ENCODE measurements around the gene UNK. TPM values are rescaled to one million over a fixed set of nuclear protein-coding genes. Genes with fewer than 3 reads are reported as not detected.
A peak's percentile ranks its signal among the peaks of the same experiment; 100 is the strongest.

The UNK gene
- total and polyA plus RNA-seq, 12 donors = 11.6 to 21.3 (median 14.7) TPM

GRCh38 chr17:75844530-75845057 is 60.0 kb downstream of the UNK start:
- no peak for TF ChIP-seq CTCF (IDR thresholded peaks at IDR 0.05)
- H3K27ac ChIP-seq = peak overlapping the region; percentile 65 to 97 (median 88)
- intact Hi-C loops (cut with DNase I) = loop anchor here in 2 of 10 donors (1.0 to 5.0 kb wide), 3 partner anchors 34 to 67 kb away; partner anchors contain the start of genes TRIM47 (in 1 of the 2) and TRIM65 (in 1 of the 2)
- peaks cover 34 to 63% (median 55%) of the 10 kb centered on the region in 9 donors for H3K4me1 ChIP-seq
- H3K9me3 ChIP-seq = no peaks in the 10 kb centered on the region
- 36 to 40% methylated on average over 13 to 14 of the region's 14 CpGs for whole genome bisulfite sequencing, 2 donors
- H3K4me3 ChIP-seq = peak overlapping the region in 6 of 10 donors; percentile 19 to 64 (median 30)
- no peaks in the 10 kb centered on the region for H3K27me3 ChIP-seq
- DNase-seq (no peak), ATAC-seq (peak; percentile 12 to 69 (median 54))
- peaks cover 0 to 62% (median 27%) of the 10 kb centered on the region in 9 donors for H3K36me3 ChIP-seq

DNA sequence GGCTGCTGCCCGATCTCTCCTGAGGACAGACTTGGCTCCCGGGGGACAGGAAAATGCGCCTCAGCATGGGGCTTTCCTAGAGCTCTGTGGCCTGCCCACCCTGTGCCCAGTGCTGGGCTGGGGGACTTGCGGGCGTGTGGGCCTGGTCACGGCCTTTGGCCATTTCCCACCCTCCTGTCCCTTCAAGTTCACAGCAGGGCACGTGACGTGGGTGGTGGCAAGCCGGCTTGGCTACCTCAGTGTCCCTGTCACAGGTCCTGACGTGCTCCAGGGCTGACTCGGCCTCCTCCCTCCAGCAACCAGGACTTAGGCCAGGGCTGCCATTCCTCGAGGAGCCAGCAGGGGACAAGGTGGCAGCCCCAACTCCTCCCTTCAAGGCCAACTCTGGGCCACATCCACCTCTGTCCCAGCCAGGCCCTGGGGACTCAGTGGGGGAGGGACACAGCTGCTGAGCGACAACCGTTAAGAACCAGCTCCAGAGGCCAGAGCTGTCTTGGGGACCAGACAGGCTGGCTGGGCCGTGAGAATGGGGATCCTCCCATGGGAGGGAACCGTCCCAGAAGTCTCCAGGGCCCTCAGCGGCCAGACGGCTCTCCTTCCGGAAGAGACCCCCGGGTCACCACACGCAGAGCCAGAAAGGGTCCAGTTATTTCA is 60.6 kb downstream of the UNK start:
- ATAC-seq = peak; percentile 66 to 81 (median 79)
- no peaks in the 10 kb centered on the region for H3K27me3 ChIP-seq
- H3K27ac ChIP-seq = peak overlapping the region; percentile 65 to 97 (median 88)
- 18 to 19% methylated on average over 20 to 21 of the region's 21 CpGs for WGBS, 2 donors
- intact Hi-C loops (cut with DNase I) = loop anchor here in 2 of 10 donors (1.0 to 5.0 kb wide), 3 partner anchors 33 to 68 kb away; partner anchors contain the start of genes TRIM47 (in 1 of the 2) and TRIM65 (in 1 of the 2)
- peak; percentile 86 to 87 for DNase-seq
- H3K9me3 ChIP-seq = no peaks in the 10 kb centered on the region
- peaks cover 39 to 68% (median 60%) of the 10 kb centered on the region in 9 donors for H3K4me1 ChIP-seq
- peak overlapping the region in 3 of 10 donors; percentile 19 to 64 (median 33) for H3K4me3 ChIP-seq
- H3K36me3 ChIP-seq = peaks cover 0 to 62% (median 27%) of the 10 kb centered on the region in 9 donors
- peak; percentile 69 to 86 (median 83) for TF ChIP-seq CTCF (IDR thresholded peaks at IDR 0.05)

DNA sequence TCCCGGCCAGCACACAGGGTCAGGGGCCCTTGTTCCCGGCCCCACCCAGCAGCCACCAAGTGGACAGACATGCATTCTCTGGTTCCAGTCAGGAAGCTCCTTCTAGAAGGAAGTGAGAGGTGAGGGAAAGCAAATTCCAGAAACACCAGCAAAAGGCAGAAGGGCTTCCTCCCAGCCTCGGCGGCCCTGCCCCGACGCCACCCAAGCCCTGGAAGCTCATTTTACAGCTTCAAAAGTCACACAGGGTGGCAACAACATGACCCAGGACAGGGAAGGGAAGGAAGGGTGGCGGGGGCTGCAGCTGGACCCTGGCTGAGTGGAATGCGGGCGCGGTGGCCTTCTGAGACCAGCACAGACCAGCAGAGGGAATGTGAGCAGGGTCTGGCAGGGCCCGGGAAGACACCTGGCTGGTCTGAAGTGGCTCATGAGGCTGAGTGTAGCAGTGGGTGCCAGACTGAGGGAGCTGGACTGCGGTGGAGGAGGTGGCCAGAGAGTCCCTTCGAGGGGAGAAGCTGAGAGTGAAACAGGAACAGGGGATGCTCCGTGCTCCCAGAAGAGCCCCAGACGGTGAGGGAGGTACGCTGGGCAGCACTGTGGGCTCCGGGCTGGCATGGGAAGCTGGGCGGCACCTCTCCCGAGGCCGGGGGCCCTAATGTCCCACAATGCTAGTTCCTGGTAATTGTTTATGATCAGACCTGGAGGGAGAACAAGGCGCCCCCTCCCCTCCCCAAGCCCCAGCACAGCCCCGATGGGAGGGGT is 61.5 kb downstream of the UNK start:
- no peak for TF ChIP-seq CTCF (IDR thresholded peaks at IDR 0.05)
- no peak overlapping the region for H3K4me3 ChIP-seq
- peak in 1 of 8 donors; percentile 14 for ATAC-seq
- DNase-seq = no peak
- 65 to 66% methylated on average over 22 of the region's 22 CpGs for WGBS, 2 donors
- intact Hi-C loops (cut with DNase I) = loop anchor here in 2 of 10 donors (1.0 to 5.0 kb wide), 3 partner anchors 32 to 69 kb away; partner anchors contain the start of genes TRIM47 (in 1 of the 2) and TRIM65 (in 1 of the 2)
- peaks cover 0 to 65% (median 34%) of the 10 kb centered on the region in 9 donors for H3K36me3 ChIP-seq
- H3K9me3 ChIP-seq = no peaks in the 10 kb centered on the region
- H3K27me3 ChIP-seq = no peaks in the 10 kb centered on the region
- H3K4me1 ChIP-seq = peaks cover 48 to 77% (median 70%) of the 10 kb centered on the region in 9 donors
- H3K27ac ChIP-seq = peak overlapping the region; percentile 17 to 97 (median 88)
